GM10248 (cell line): Measurements from ENCODE around the gene KRTAP19-4.

Source experiments
- CTCF ChIA-PET: fragments of 300-600 bp; sonication (Branson Sonifier 250); formaldehyde crosslinking; extraction: SDS; loops from one replicate; lab custom pipeline; 2021; ENCODE audit warnings: antibody characterized with exemption; lab: Yijun Ruan, JAX
- POLR2A ChIA-PET: fragments of 350-650 bp; sonication (Branson Sonifier 250); formaldehyde crosslinking; extraction: SDS; loops from one replicate; lab custom pipeline; 2020; ENCODE audit warnings: antibody characterized with exemption; lab: Yijun Ruan, JAX
- DNase-seq: peaks from one replicate; pipeline ENCODE4 v3.0.0; 2012; ENCODE audit errors: extremely low spot score
- TF ChIP-seq, protein P1 (sequence below): IDR thresholded peaks from 2 replicates; pipeline ENCODE4 v1.5.1; 2012; ENCODE audit warnings: mild to moderate bottlenecking, low read depth; ENCODE audit errors: extremely low read depth, missing control alignments, control extremely low read depth

Gene KRTAP19-4

DNA sequence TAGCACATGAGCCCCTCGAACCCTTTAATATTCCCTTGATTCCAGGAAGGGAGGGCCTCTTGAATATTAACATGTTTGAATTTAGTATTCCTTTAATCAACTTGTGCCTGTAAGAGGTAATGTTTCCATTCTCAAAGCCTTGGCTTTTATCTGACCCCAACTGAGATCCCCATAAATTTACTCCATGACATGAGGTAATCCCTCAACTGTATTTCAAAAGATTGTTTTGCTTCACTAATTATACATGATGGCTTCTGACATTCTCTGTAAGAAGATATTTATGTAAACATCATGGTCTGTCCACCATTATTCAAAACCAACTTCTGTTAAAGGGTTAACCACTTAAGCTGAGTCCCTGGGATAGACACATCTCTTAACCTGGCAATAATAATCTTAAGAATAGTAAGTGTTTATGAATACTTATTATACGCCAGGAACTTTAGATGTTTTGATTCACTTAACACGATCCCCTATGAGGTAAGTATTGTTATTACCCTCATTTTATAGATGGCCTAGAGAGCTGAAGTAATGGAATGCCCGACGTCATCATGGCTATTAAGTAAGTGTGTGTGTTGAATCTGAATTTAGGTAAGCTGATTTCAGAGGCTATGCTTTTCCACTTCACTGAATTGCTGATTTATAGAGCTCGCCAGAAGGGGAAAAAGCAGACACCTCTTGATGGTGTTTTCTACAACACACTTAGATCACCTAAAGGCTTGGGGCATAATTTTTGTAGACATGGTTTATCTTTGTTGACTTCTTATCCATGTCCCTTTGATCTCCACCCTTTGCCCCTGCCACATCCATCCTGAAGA lies 27.9 kb downstream of the KRTAP19-4 start:
- DNase-seq: no peak
- CTCF ChIA-PET: no interaction called here
- TF ChIP-seq, protein P1, sequence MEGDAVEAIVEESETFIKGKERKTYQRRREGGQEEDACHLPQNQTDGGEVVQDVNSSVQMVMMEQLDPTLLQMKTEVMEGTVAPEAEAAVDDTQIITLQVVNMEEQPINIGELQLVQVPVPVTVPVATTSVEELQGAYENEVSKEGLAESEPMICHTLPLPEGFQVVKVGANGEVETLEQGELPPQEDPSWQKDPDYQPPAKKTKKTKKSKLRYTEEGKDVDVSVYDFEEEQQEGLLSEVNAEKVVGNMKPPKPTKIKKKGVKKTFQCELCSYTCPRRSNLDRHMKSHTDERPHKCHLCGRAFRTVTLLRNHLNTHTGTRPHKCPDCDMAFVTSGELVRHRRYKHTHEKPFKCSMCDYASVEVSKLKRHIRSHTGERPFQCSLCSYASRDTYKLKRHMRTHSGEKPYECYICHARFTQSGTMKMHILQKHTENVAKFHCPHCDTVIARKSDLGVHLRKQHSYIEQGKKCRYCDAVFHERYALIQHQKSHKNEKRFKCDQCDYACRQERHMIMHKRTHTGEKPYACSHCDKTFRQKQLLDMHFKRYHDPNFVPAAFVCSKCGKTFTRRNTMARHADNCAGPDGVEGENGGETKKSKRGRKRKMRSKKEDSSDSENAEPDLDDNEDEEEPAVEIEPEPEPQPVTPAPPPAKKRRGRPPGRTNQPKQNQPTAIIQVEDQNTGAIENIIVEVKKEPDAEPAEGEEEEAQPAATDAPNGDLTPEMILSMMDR: no peak
- POLR2A ChIA-PET: no interaction called here

DNA sequence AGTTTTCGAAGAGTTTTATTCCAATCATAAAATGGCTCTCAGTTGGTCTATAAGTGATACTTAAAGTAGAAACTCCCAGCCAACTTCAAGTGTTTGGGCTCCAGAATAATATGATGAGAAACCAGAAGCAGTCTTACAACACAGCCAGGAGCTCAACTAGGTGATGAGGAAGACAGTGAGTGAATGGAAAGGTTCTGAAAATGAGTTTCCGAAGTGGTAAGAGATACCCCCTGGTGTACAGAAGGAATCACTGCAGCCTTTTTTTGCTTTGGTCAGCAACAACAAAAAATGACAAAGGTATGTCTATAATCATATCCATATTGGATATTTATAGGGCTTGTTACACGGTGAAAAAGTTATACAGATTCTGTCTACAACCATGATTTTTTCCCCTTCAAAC lies 33.3 kb downstream of the KRTAP19-4 start:
- ChIA-PET CTCF (interaction anchor here (0.7 kb wide), 1 partner anchor 11 kb away, joined by 3 read pairs; no protein-coding TSS in a partner anchor), POLR2A (no interaction called here)
- DNase-seq: no peak
- TF ChIP-seq, protein P1: peak; percentile 8

DNA sequence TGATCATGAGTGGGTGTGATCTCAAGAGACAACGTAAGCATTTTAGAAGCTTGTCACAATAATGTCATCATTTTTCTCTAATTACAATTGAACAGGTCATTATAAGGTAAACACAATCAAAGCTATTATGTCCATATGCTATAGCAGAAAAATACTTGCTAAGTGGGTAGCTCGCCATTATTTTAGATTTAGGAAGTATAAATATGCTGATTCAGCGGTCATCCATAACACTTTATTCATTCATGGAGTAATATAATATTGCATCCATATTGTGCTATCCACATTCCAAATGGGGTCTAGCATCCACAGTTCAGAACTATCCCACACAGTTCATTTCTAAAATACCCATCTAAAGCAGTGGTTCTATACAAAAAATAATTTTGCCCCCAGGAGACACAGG lies 48.5 kb downstream of the KRTAP19-4 start:
- ChIA-PET CTCF (interaction anchor here (0.6 kb wide), 1 partner anchor 109 kb away, joined by 3 read pairs; no protein-coding TSS in a partner anchor), POLR2A (no interaction called here)
- TF ChIP-seq, protein P1: no peak
- no peak for DNase-seq

DNA sequence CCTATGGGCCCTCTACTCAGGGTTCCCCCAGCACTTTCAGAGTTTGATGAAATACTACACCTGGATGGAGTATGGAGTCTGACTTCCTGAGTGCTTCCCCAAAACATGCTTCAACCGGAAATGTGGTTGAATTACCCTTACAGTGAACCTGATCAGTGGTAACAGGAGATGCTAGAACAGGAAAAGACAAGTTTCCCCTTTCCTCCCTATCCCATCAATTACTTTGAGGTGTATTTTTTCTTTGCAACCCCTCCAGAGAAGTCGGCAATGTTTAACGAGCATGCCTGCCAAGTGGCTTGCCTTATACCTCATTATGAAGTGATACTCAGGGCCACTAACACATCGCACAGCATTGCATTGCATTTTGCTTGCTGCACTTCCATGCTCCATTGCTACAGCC lies 49.9 kb downstream of the KRTAP19-4 start:
- ChIA-PET CTCF (no interaction called here), POLR2A (no interaction called here)
- TF ChIP-seq, protein P1: no peak
- DNase-seq: no peak
